Lower leg skin (tissue), 4 donors: ENCODE results near the gene SETD3. TPM values are rescaled to one million over a fixed set of nuclear protein-coding genes. Genes with fewer than 3 reads are reported as not detected.

Source experiments
- DNase-seq, 2 donors: peaks; one replicate each; pipeline ENCODE4 v3.0.0-alpha.2; 2019; ENCODE audit warnings: low spot score in 2 of 2
- H3K4me3 ChIP-seq: fragments of 200-600 bp; sonication (generic); 2 replicates; pipeline ENCODE4 v1.5.1; 2017; ENCODE audit warnings: mild to moderate bottlenecking, low read depth; ENCODE audit not compliant: poor library complexity, severe bottlenecking
- CTCF ChIP-seq, 3 donors: fragments of 450-650 bp; IDR thresholded peaks; one replicate each; pipeline ENCODE4 v1.5.1; 2016; ENCODE audit warnings: antibody characterized with exemption in 3 of 3, mild to moderate bottlenecking in 3 of 3, moderate library complexity in 2 of 3
- POLR2A ChIP-seq, 2 donors: fragments of 450-650 bp; IDR thresholded peaks; one replicate each; pipeline ENCODE4 v1.6.1; 2016 to 2017; ENCODE audit warnings: antibody characterized with exemption in 2 of 2, mild to moderate bottlenecking in 1 of 2, moderate library complexity in 1 of 2
- WGBS, 2 donors: methylation state at CpG; one replicate each; pipeline ENCODE4 v1.1.5; 2018; 5-methylcytosine and 5-hydroxymethylcytosine counted together
- intact Hi-C: fragments of 100-400 bp; cut with DNase I; formaldehyde crosslinking; loops from one replicate; pipeline ENCODE4 v1.15.0; 2023; ENCODE audit warnings: low total_unique reads
- total RNA-seq, 4 donors: library from RNA; depleted of rRNA; stranded (reverse); fragments of >200 nt; gene quantifications; one replicate each; pipeline ENCODE4 v1.1.0, GENCODE V29; 2016

Gene SETD3
- total RNA-seq, 4 donors from 2014 or later, result 36.8 to 62.5 (median 47.6) TPM

- TF ChIP-seq POLR2A (IDR thresholded peaks at IDR 0.05) (no peak), CTCF (IDR thresholded peaks at IDR 0.05) (no peak)
- intact Hi-C loops, result loop anchor here (10.0 kb wide), 1 partner anchor 373 kb away; no protein-coding TSS in a partner anchor
- H3K4me3 ChIP-seq, result no peak overlapping the region
- DNase-seq, result peak in 1 of 2 donors; percentile 75
- WGBS, 2 donors, result 59 to 74% methylated on average over 10 of the region's 10 CpGs
Measured at GRCh38 chr14:99512110-99512449, 31.4 kb upstream of the SETD3 start.

- intact Hi-C loops, result loop anchor here (10.0 kb wide), 1 partner anchor 373 kb away; no protein-coding TSS in a partner anchor
- peak in 1 of 2 donors; percentile 83 for DNase-seq
- WGBS, 2 donors, result 67 to 71% methylated on average over 12 of the region's 12 CpGs
- no peak for TF ChIP-seq POLR2A (IDR thresholded peaks at IDR 0.05)
- TF ChIP-seq CTCF (IDR thresholded peaks at IDR 0.05), result no peak
- no peak overlapping the region for H3K4me3 ChIP-seq
Measured at GRCh38 chr14:99511421-99512109, 30.9 kb upstream of the SETD3 start.

GRCh38 chr14:99510556-99511139, 30.0 kb upstream of the SETD3 start:
- peak in 1 of 2 donors; percentile 69 for DNase-seq
- 75 to 81% methylated on average over 11 to 12 of the region's 15 CpGs for WGBS, 2 donors
- intact Hi-C loops, result loop anchor here (10.0 kb wide), 1 partner anchor 374 kb away; no protein-coding TSS in a partner anchor
- TF ChIP-seq CTCF (IDR thresholded peaks at IDR 0.05) (no peak), POLR2A (IDR thresholded peaks at IDR 0.05) (no peak)
- H3K4me3 ChIP-seq, result no peak overlapping the region

- TF ChIP-seq CTCF (IDR thresholded peaks at IDR 0.05) (no peak), POLR2A (IDR thresholded peaks at IDR 0.05) (no peak)
- no peak for DNase-seq
- intact Hi-C loops, result loop anchor here (10.0 kb wide), 1 partner anchor 375 kb away; no protein-coding TSS in a partner anchor
Measured at GRCh38 chr14:99509871-99510555, 29.4 kb upstream of the SETD3 start.

GRCh38 chr14:99508896-99509629, 28.4 kb upstream of the SETD3 start:
- intact Hi-C loops, result no loop called here
- 61% methylated on average over 22 to 23 of the region's 23 CpGs for WGBS, 2 donors
- TF ChIP-seq CTCF (IDR thresholded peaks at IDR 0.05) (no peak), POLR2A (IDR thresholded peaks at IDR 0.05) (no peak)
- no peak overlapping the region for H3K4me3 ChIP-seq
- DNase-seq, result peak in 1 of 2 donors; percentile 86

More at GRCh38 chr14:99509871-99510555, 29.4 kb upstream of the SETD3 start:
- 94 to 97% methylated on average over 18 to 24 of the region's 27 CpGs for WGBS, 2 donors
- H3K4me3 ChIP-seq, result no peak overlapping the region
